ENCODE results near the gene MTIF2.
"Not testable (repeated sequence)": the region's sequence is repeated elsewhere in the genome, so short reads cannot be mapped to it uniquely, and the experiment has no call there.

The MTIF2 gene

GRCh38 chr2:55223958-55224760, 44.9 kb downstream of the MTIF2 start:
- no peak for DNase-seq (ENCODE audit: low read depth)
- no peak overlapping the region for H3K4me3 ChIP-seq (replicated peaks; ENCODE audit: low read depth, low read length)
- no peak for TF ChIP-seq CTCF (IDR thresholded peaks at IDR 0.05; ENCODE audit: low read length, missing control alignments)

GRCh38 chr2:55213822-55214221, 55.2 kb downstream of the MTIF2 start:
- DNase-seq (ENCODE audit: low read depth), result no peak
- no peak overlapping the region for H3K4me3 ChIP-seq (replicated peaks; ENCODE audit: low read depth, low read length)
- TF ChIP-seq CTCF (IDR thresholded peaks at IDR 0.05; ENCODE audit: low read length, missing control alignments), result no peak

GRCh38 chr2:55204950-55205349, 64.1 kb downstream of the MTIF2 start:
- no peak for DNase-seq (ENCODE audit: low read depth)
- TF ChIP-seq CTCF (IDR thresholded peaks at IDR 0.05; ENCODE audit: low read length, missing control alignments), result no peak
- no peak overlapping the region for H3K4me3 ChIP-seq (replicated peaks; ENCODE audit: low read depth, low read length)

- no peak for TF ChIP-seq CTCF (IDR thresholded peaks at IDR 0.05; ENCODE audit: low read length, missing control alignments)
- no peak for DNase-seq (ENCODE audit: low read depth)
- H3K4me3 ChIP-seq (replicated peaks; ENCODE audit: low read depth, low read length), result no peak overlapping the region
Observed at GRCh38 chr2:55204536-55204935, 64.5 kb downstream of the MTIF2 start.

GRCh38 chr2:55200416-55200815, 68.6 kb downstream of the MTIF2 start:
- DNase-seq (ENCODE audit: low read depth), result no peak
- no peak for TF ChIP-seq CTCF (IDR thresholded peaks at IDR 0.05; ENCODE audit: low read length, missing control alignments)
- no peak overlapping the region for H3K4me3 ChIP-seq (replicated peaks; ENCODE audit: low read depth, low read length)

- H3K4me3 ChIP-seq (replicated peaks; ENCODE audit: low read depth, low read length), result no peak overlapping the region
- no peak for TF ChIP-seq CTCF (IDR thresholded peaks at IDR 0.05; ENCODE audit: low read length, missing control alignments)
- DNase-seq (ENCODE audit: low read depth), result no peak
Observed at GRCh38 chr2:55196526-55196925, 72.5 kb downstream of the MTIF2 start.

- H3K4me3 ChIP-seq (replicated peaks; ENCODE audit: low read depth, low read length); DNase-seq (ENCODE audit: low read depth): not testable (repeated sequence)
Observed at GRCh38 chr2:55191888-55192287, 77.1 kb downstream of the MTIF2 start.

- not testable (repeated sequence) for H3K4me3 ChIP-seq (replicated peaks; ENCODE audit: low read depth, low read length); DNase-seq (ENCODE audit: low read depth)
Observed at GRCh38 chr2:55186837-55187236, 82.2 kb downstream of the MTIF2 start.
